GM18507 (cell line): ENCODE measurements around the gene KASH5.

ENCODE experiments used
- DNase-seq: peaks from one replicate; pipeline ENCODE4 v3.0.0; 2011; ENCODE audit warnings: low read depth; ENCODE audit not compliant: insufficient read length; ENCODE audit errors: extremely low spot score
- FAIRE-seq: peaks from 2 replicates; lab custom pipeline; 2011; peaks lifted over from hg19 to GRCh38; lab: Jason Lieb, UNC

KASH5 gene

GRCh38 chr19:49417088-49417487 is 29.0 kb downstream of the KASH5 start:
- FAIRE-seq = no peak
- no peak for DNase-seq

GRCh38 chr19:49418511-49418910 is 30.5 kb downstream of the KASH5 start:
- FAIRE-seq = no peak
- DNase-seq = no peak

- FAIRE-seq (no peak), DNase-seq (no peak)
Observed at GRCh38 chr19:49419173-49419572, 31.1 kb downstream of the KASH5 start.

- FAIRE-seq (no peak), DNase-seq (no peak)
Observed at GRCh38 chr19:49420227-49420626, 32.2 kb downstream of the KASH5 start.

- FAIRE-seq (no peak), DNase-seq (no peak)
Observed at GRCh38 chr19:49421039-49421877, 33.2 kb downstream of the KASH5 start.

- FAIRE-seq (no peak), DNase-seq (no peak)
Observed at GRCh38 chr19:49421878-49422202, 33.8 kb downstream of the KASH5 start.

- FAIRE-seq (no peak), DNase-seq (no peak)
Observed at GRCh38 chr19:49422407-49423070, 34.5 kb downstream of the KASH5 start.

- FAIRE-seq = no peak
Observed at GRCh38 chr19:49423071-49423984, 35.3 kb downstream of the KASH5 start, which contains the start of gene PTH2. Gene PTH2, minus strand, starts transcription at chr19:49423441. Its CDS starts 102 bp downstream, at chr19:49423339.

GRCh38 chr19:49423985-49424303 is 35.9 kb downstream of the KASH5 start:
- DNase-seq = no peak
- no peak for FAIRE-seq

More at GRCh38 chr19:49423071-49423984, 35.3 kb downstream of the KASH5 start, which contains the start of gene PTH2:
- no peak for DNase-seq

GRCh38 chr19:49425178-49425577 is 37.1 kb downstream of the KASH5 start, which contains the start of gene GFY:
Gene GFY, plus strand, starts transcription at chr19:49425388. Its CDS starts 1,043 bp downstream, at chr19:49426431.
- no peak for DNase-seq
- FAIRE-seq = no peak

GRCh38 chr19:49425922-49426592 is 38.0 kb downstream of the KASH5 start:
- DNase-seq = no peak
- no peak for FAIRE-seq

- DNase-seq (no peak), FAIRE-seq (no peak)
Observed at GRCh38 chr19:49427339-49427738, 39.3 kb downstream of the KASH5 start.

- FAIRE-seq (no peak), DNase-seq (no peak)
Observed at GRCh38 chr19:49427855-49428546, 40.0 kb downstream of the KASH5 start.

- FAIRE-seq (no peak), DNase-seq (no peak)
Observed at GRCh38 chr19:49428547-49429451, 40.8 kb downstream of the KASH5 start.

- FAIRE-seq = no peak
- no peak for DNase-seq
Observed at GRCh38 chr19:49430172-49430677, 42.2 kb downstream of the KASH5 start.

- DNase-seq (no peak), FAIRE-seq (no peak)
Observed at GRCh38 chr19:49430678-49431329, 42.8 kb downstream of the KASH5 start.

GRCh38 chr19:49431330-49431749 is 43.3 kb downstream of the KASH5 start:
- no peak for DNase-seq
- FAIRE-seq = no peak
